Endothelial cell of umbilical vein (primary cell): ENCODE results near the gene ZBTB6. TPM values are rescaled to one million over a fixed set of nuclear protein-coding genes. Genes with fewer than 3 reads are reported as not detected.

Experiments
- BruUV-seq: library from RNA; stranded (reverse); fragments of 400-500 nt; replicated peaks from 2 replicates; lab custom pipeline; 2021; lab: Mats Ljungman, UMichigan
- CTCF ChIA-PET: fragments of 300-600, 350-600 bp; sonication (Branson Sonifier 250); formaldehyde crosslinking; loops from one replicate; lab custom pipeline; 2021; ENCODE audit warnings: antibody characterized with exemption, inconsistent platforms; lab: Charles Lee
- POLR2A ChIA-PET: fragments of 300-600, 350-600 bp; sonication (Branson Sonifier 250); formaldehyde crosslinking; loops from one replicate; lab custom pipeline; 2021; ENCODE audit warnings: antibody characterized with exemption, inconsistent platforms; lab: Charles Lee
- DNase-seq: peaks from one replicate; pipeline ENCODE4 v3.0.0-alpha.2; 2011; ENCODE audit warnings: low read depth, low spot score
- FAIRE-seq: peaks from 2 replicates; lab custom pipeline; 2011; peaks lifted over from hg19 to GRCh38; lab: Jason Lieb, UNC
- H2AFZ ChIP-seq: 2 replicates; pipeline ENCODE4 v1.6.0; 2012; ENCODE audit warnings: low read depth, low read length, control low read depth, inconsistent platforms
- H3K27ac ChIP-seq: 2 replicates; pipeline ENCODE4 v1.5.1; 2011; ENCODE audit warnings: low read depth, mild to moderate bottlenecking, control low read depth, low read length, moderate library complexity; ENCODE audit not compliant: insufficient read depth
- H3K27me3 ChIP-seq, 2 experiments: 2 replicates each; pipeline versions ENCODE4 v1.6.0 to v1.6.1; 2011; ENCODE audit warnings: low read length in 2 of 2, mixed read lengths in 1 of 2; ENCODE audit not compliant: control insufficient read depth in 2 of 2, insufficient read depth in 2 of 2
- H3K36me3 ChIP-seq, 2 experiments: 2 replicates in 1 of 2; 3 replicates in 1 of 2; pipeline ENCODE4 v1.5.1; 2011; ENCODE audit warnings: low read length in 2 of 2, mild to moderate bottlenecking in 1 of 2, moderate library complexity in 1 of 2; ENCODE audit not compliant: control insufficient read depth in 2 of 2, insufficient read depth in 2 of 2; ENCODE audit errors: extremely low read depth in 1 of 2
- H3K4me1 ChIP-seq: 3 replicates; pipeline ENCODE4 v1.5.1; 2011; ENCODE audit warnings: mild to moderate bottlenecking, low read length; ENCODE audit not compliant: control insufficient read depth, insufficient read depth; ENCODE audit errors: extremely low read depth
- H3K4me2 ChIP-seq: 2 replicates; pipeline ENCODE4 v1.6.1; 2011; ENCODE audit warnings: low read length, control low read depth, mixed read lengths; ENCODE audit not compliant: insufficient read depth
- H3K4me3 ChIP-seq, 3 experiments: fragments of 200-600 bp in 1 of 3; sonication (generic), shearing (Covaris generic) in 1 of 3; replicated peaks in 1 of 3; 2 replicates each; pipeline ENCODE4 v1.5.1; 2011 to 2016; ENCODE audit warnings: control low read depth in 3 of 3, low read length in 3 of 3, mild to moderate bottlenecking in 2 of 3, inconsistent platforms in 1 of 3, low read depth in 1 of 3, moderate library complexity in 1 of 3; ENCODE audit not compliant: insufficient read depth in 1 of 3
- H3K79me2 ChIP-seq: 2 replicates; pipeline ENCODE4 v1.6.0; 2012; ENCODE audit warnings: low read length, inconsistent platforms; ENCODE audit not compliant: control insufficient read depth, insufficient read depth
- H3K9ac ChIP-seq: replicated peaks from 2 replicates; pipeline ENCODE3; 2011; ENCODE audit warnings: low read length, control low read depth; ENCODE audit not compliant: insufficient read depth; ENCODE audit errors: extremely low read depth
- H3K9me1 ChIP-seq: replicated peaks from 3 replicates; pipeline ENCODE4 v1.6.0; 2011; ENCODE audit warnings: mild to moderate bottlenecking, low read length; ENCODE audit not compliant: control insufficient read depth, insufficient read depth; ENCODE audit errors: extremely low read depth
- H3K9me3 ChIP-seq: replicated peaks from 2 replicates; pipeline ENCODE4 v1.5.1; 2012; ENCODE audit warnings: low read length, inconsistent platforms; ENCODE audit not compliant: control insufficient read depth, insufficient read depth
- H4K20me1 ChIP-seq: replicated peaks from 2 replicates; pipeline ENCODE3; 2011; ENCODE audit warnings: mild to moderate bottlenecking, low read length; ENCODE audit not compliant: control insufficient read depth, insufficient read depth; ENCODE audit errors: extremely low read depth
- CTCF ChIP-seq, 2 donors: IDR thresholded peaks; 1 replicate in 1 of 2; 2 replicates in 1 of 2; pipeline ENCODE4 v1.5.1; 2011; ENCODE audit warnings: low read length in 2 of 2, mild to moderate bottlenecking in 2 of 2, moderate library complexity in 2 of 2, control low read depth in 1 of 2, inconsistent platforms in 1 of 2, low read depth in 1 of 2; ENCODE audit not compliant: insufficient read depth in 1 of 2; ENCODE audit errors: extremely low read depth in 1 of 2
- EZH2 ChIP-seq: IDR thresholded peaks from 2 replicates; pipeline ENCODE4 v1.6.1; 2012; ENCODE audit warnings: borderline replicate concordance, low read depth, mild to moderate bottlenecking, moderate library complexity, low read length, inconsistent platforms; ENCODE audit not compliant: severe bottlenecking
- FOS ChIP-seq: IDR thresholded peaks from 2 replicates; pipeline ENCODE4 v1.6.1; 2011; ENCODE audit warnings: mild to moderate bottlenecking, low read length, moderate library complexity, borderline replicate concordance; ENCODE audit not compliant: insufficient read depth
- GATA2 ChIP-seq: IDR thresholded peaks from 2 replicates; pipeline ENCODE4 v1.7.0; 2011; ENCODE audit warnings: low read depth, mild to moderate bottlenecking, moderate library complexity, mixed read lengths, low read length; ENCODE audit not compliant: insufficient read length, insufficient read depth
- JUN ChIP-seq: IDR thresholded peaks from 2 replicates; pipeline ENCODE4 v1.6.1; 2011; ENCODE audit warnings: borderline replicate concordance, low read depth; ENCODE audit not compliant: insufficient read length, insufficient read depth
- MAX ChIP-seq: IDR thresholded peaks from 2 replicates; pipeline ENCODE4 v1.6.1; 2011; ENCODE audit not compliant: insufficient read depth, insufficient read length
- MYC ChIP-seq: IDR thresholded peaks from one replicate; pipeline ENCODE4 v1.6.1; 2011; ENCODE audit warnings: mild to moderate bottlenecking, low read depth, low read length
- POLR2A ChIP-seq: IDR thresholded peaks from 2 replicates; pipeline ENCODE4 v1.6.1; 2012; ENCODE audit warnings: low read depth, mild to moderate bottlenecking, control low read depth, low read length
- POLR2AphosphoS5 ChIP-seq: IDR thresholded peaks from 2 replicates; pipeline ENCODE4 v1.6.1; 2012; ENCODE audit warnings: low read depth, mild to moderate bottlenecking, control low read depth, low read length, moderate library complexity; ENCODE audit not compliant: insufficient read depth
- dilution Hi-C: fragments of 300-500 bp; cut with MboI; formaldehyde crosslinking; loops from one replicate; pipeline ENCODE4 v1.15.0; 2019; ENCODE audit warnings: low sequenced_read_pairs; ENCODE audit not compliant: extremely low pct_ligation_motif_present
- intact Hi-C: fragments of 100-400 bp; cut with micrococcal nuclease; formaldehyde crosslinking; loops from one replicate; pipeline ENCODE4 v1.10.0; 2022
- polyA plus RNA-seq, 4 experiments: library from polyadenylated mRNA; depleted of rRNA in 3 of 4; stranded (reverse) in 3 of 4; unstranded in 1 of 4; fragments of >200 nt; gene quantifications; 2 replicates each; pipeline versions ENCODE4 v1.2.1 to v1.2.3, GENCODE V29; 2011 to 2012; ENCODE audit warnings: missing spikeins in 1 of 4
- total RNA-seq: library from RNA; stranded (reverse); gene quantifications from 2 replicates; pipeline ENCODE4 v1.2.3, GENCODE V29; 2021

Gene ZBTB6
- total and polyA plus RNA-seq, 2 donors (not counting 3 experiments of a cell fraction or from before 2014, with no cell fraction given), result 1.6 to 5.5 TPM

DNA sequence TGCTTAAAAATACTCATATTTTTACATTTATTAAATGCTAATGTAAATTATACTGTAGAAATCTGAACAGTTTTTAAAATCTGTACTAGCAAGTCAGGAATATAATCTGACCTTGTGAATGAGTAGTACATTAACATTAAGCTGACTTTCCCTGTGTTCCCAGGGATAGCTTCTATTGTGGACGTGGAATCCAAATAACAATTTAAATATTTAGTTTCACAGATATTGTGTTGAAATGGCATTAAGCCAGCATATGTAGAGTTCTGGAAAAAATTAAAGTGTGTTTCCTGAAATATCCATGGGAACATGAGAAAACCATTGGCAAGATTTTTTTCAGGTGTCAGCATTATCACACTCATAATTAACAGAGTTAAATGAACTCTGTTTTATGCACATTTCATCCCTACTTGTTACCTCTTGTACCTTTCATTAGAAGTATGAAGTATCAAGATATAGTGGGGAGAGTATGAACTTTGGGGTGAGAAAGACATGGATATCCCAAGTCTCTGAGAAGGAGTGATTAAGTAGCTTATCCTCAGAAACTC is 33.4 kb upstream of the ZBTB6 start:
- Histone ChIP-seq H3K9ac (no peak overlapping the region), H3K36me3 (no peaks in the 10 kb centered on the region), H3K4me1 (peaks cover 20% of the 10 kb centered on the region), H4K20me1 (peaks cover 8% of the 10 kb centered on the region), H3K9me3 (no peaks in the 10 kb centered on the region), H3K9me1 (no peaks in the 10 kb centered on the region), H3K27me3 (no peaks in the 10 kb centered on the region), H3K4me2 (no peak overlapping the region), H3K79me2 (peaks cover 57% of the 10 kb centered on the region), H3K4me3 (no peak overlapping the region), H2AFZ (no peak overlapping the region), H3K27ac (no peak overlapping the region)
- intact Hi-C loops, result no loop called here
- ChIA-PET CTCF (interaction anchor here (0.6 to 0.7 kb wide), 2 partner anchors 25 to 885 kb away, joined by 3 to 4 read pairs; no protein-coding TSS in a partner anchor), POLR2A (no interaction called here)
- FAIRE-seq, result no peak
- no peak for TF ChIP-seq GATA2
- TF ChIP-seq JUN, result no peak
- TF ChIP-seq EZH2, result no peak
- no peak for TF ChIP-seq POLR2AphosphoS5
- TF ChIP-seq MAX, result no peak
- no peak for TF ChIP-seq FOS
- no peak for TF ChIP-seq MYC
- TF ChIP-seq CTCF (IDR thresholded peaks at IDR 0.05; ENCODE audit: extremely low read depth in 1 of 2, insufficient read depth in 1 of 2, low read depth in 1 of 2, low read length in 2 of 2), result no peak
- no peak for TF ChIP-seq POLR2A
- dilution Hi-C loops, result no loop called here
- BruUV-seq, result no TSS peak
- peak; percentile 44 for DNase-seq
